Measurements from ENCODE around the gene RAB13. TPM values are rescaled to one million over a fixed set of nuclear protein-coding genes. Genes with fewer than 3 reads are reported as not detected.
A peak's percentile ranks its signal among the peaks of the same experiment; 100 is the strongest.
"Not testable (repeated sequence)": the region's sequence is repeated elsewhere in the genome, so short reads cannot be mapped to it uniquely, and the experiment has no call there.

The RAB13 gene
- total RNA-seq, 3 donors from 2014 or later, result 7.0 to 16.0 (median 9.3) TPM

- ATAC-seq (peak; percentile 88 to 89), DNase-seq (peak; percentile 80)
- Mint-ChIP-seq H3K4me1 (ENCODE audit: low read depth) (peaks cover 45% of the 10 kb centered on the region), H3K36me3 (ENCODE audit: insufficient read depth) (peaks cover 31% of the 10 kb centered on the region), H3K4me3 (peak within 1 kb of the TSS; percentile 97), H3K9me3 (no peaks in the 10 kb centered on the region), H3K27me3 (ENCODE audit: low read depth) (peaks cover 7% of the 10 kb centered on the region)
These were observed 4.5 kb upstream of the RAB13 start, which contains the start of gene RPS27 for GRCh38 chr1:153990468-153991150. TSS of gene RPS27 (plus strand) at chr1:153990762. CDS start at chr1:153990797, 35 bp downstream.

GRCh38 chr1:153987621-153988020 lies 1.5 kb upstream of the RAB13 start:
- H3K4me1 Mint-ChIP-seq (ENCODE audit: low read depth), result peaks cover 47% of the 10 kb centered on the region
- ATAC-seq (no peak), DNase-seq (no peak)
- no peak overlapping the region for H3K4me3 Mint-ChIP-seq
- peaks cover 7% of the 10 kb centered on the region for H3K27me3 Mint-ChIP-seq (ENCODE audit: low read depth)
- peaks cover 18% of the 10 kb centered on the region for H3K36me3 Mint-ChIP-seq (ENCODE audit: insufficient read depth)
- H3K9me3 Mint-ChIP-seq, result no peaks in the 10 kb centered on the region

- peaks cover 7% of the 10 kb centered on the region for H3K27me3 Mint-ChIP-seq (ENCODE audit: low read depth)
- H3K4me3 Mint-ChIP-seq, result peak overlapping the region; percentile 78
- ATAC-seq (peak; percentile 78 to 83), DNase-seq (peak; percentile 51)
- H3K9me3 Mint-ChIP-seq, result no peaks in the 10 kb centered on the region
- peaks cover 33% of the 10 kb centered on the region for H3K4me1 Mint-ChIP-seq (ENCODE audit: low read depth)
- H3K36me3 Mint-ChIP-seq (ENCODE audit: insufficient read depth), result no peaks in the 10 kb centered on the region
These were observed 712 bp downstream of the RAB13 start for GRCh38 chr1:153985341-153985912.

- peaks cover 27% of the 10 kb centered on the region for H3K4me1 Mint-ChIP-seq (ENCODE audit: low read depth)
These were observed 1.8 kb downstream of the RAB13 start for GRCh38 chr1:153984123-153984894.

GRCh38 chr1:153981735-153982134 lies 4.4 kb downstream of the RAB13 start:
- peaks cover 32% of the 10 kb centered on the region for H3K4me1 Mint-ChIP-seq (ENCODE audit: low read depth)
- H3K9me3 Mint-ChIP-seq; H3K36me3 Mint-ChIP-seq (ENCODE audit: insufficient read depth); ATAC-seq; H3K4me3 Mint-ChIP-seq; H3K27me3 Mint-ChIP-seq (ENCODE audit: low read depth); DNase-seq: not testable (repeated sequence)

More at GRCh38 chr1:153984123-153984894, 1.8 kb downstream of the RAB13 start:
- ATAC-seq (no peak), DNase-seq (no peak)
- Mint-ChIP-seq H3K4me3 (no peak overlapping the region), H3K27me3 (ENCODE audit: low read depth) (peaks cover 7% of the 10 kb centered on the region), H3K36me3 (ENCODE audit: insufficient read depth) (no peaks in the 10 kb centered on the region), H3K9me3 (no peaks in the 10 kb centered on the region)

- not testable (repeated sequence) for H3K27me3 Mint-ChIP-seq (ENCODE audit: low read depth)
These were observed 7.0 kb downstream of the RAB13 start for GRCh38 chr1:153979091-153979490.

GRCh38 chr1:153978274-153978909 lies 7.7 kb downstream of the RAB13 start:
- H3K4me1 Mint-ChIP-seq (ENCODE audit: low read depth), result peaks cover 28% of the 10 kb centered on the region
- no peak for ATAC-seq
- peaks cover 18% of the 10 kb centered on the region for H3K36me3 Mint-ChIP-seq (ENCODE audit: insufficient read depth)
- H3K27me3 Mint-ChIP-seq (ENCODE audit: low read depth), result no peaks in the 10 kb centered on the region
- H3K4me3 Mint-ChIP-seq, result peak overlapping the region; percentile 97
- no peaks in the 10 kb centered on the region for H3K9me3 Mint-ChIP-seq
- no peak for DNase-seq

More at GRCh38 chr1:153979091-153979490, 7.0 kb downstream of the RAB13 start:
- Mint-ChIP-seq H3K4me1 (ENCODE audit: low read depth) (peaks cover 27% of the 10 kb centered on the region), H3K36me3 (ENCODE audit: insufficient read depth) (peaks cover 13% of the 10 kb centered on the region), H3K4me3 (peak overlapping the region; percentile 97)
- not testable (repeated sequence) for ATAC-seq, DNase-seq, H3K9me3 Mint-ChIP-seq

- peaks cover 23% of the 10 kb centered on the region for H3K36me3 Mint-ChIP-seq (ENCODE audit: insufficient read depth)
- ATAC-seq, result peak; percentile 94 to 96
- DNase-seq, result peak; percentile 81
- H3K27me3 Mint-ChIP-seq (ENCODE audit: low read depth), result no peaks in the 10 kb centered on the region
- peaks cover 29% of the 10 kb centered on the region for H3K4me1 Mint-ChIP-seq (ENCODE audit: low read depth)
- H3K4me3 Mint-ChIP-seq, result peak within 1 kb of the TSS; percentile 97
- no peaks in the 10 kb centered on the region for H3K9me3 Mint-ChIP-seq
These were observed 8.6 kb downstream of the RAB13 start, which contains the start of gene JTB for GRCh38 chr1:153977250-153978240. TSS of gene JTB (minus strand) at chr1:153977674. CDS start at chr1:153977252, 422 bp downstream.

- DNase-seq (no peak), ATAC-seq (peak; percentile 9 to 13)
- Mint-ChIP-seq H3K4me1 (ENCODE audit: low read depth) (peaks cover 35% of the 10 kb centered on the region), H3K9me3 (no peaks in the 10 kb centered on the region), H3K36me3 (ENCODE audit: insufficient read depth) (peaks cover 24% of the 10 kb centered on the region), H3K4me3 (peak overlapping the region; percentile 97), H3K27me3 (ENCODE audit: low read depth) (no peaks in the 10 kb centered on the region)
These were observed 9.3 kb downstream of the RAB13 start for GRCh38 chr1:153976819-153977249.

GRCh38 chr1:153973525-153973924 lies 12.6 kb downstream of the RAB13 start:
- no peaks in the 10 kb centered on the region for H3K9me3 Mint-ChIP-seq
- no peak overlapping the region for H3K4me3 Mint-ChIP-seq
- DNase-seq (no peak), ATAC-seq (no peak)
- no peaks in the 10 kb centered on the region for H3K27me3 Mint-ChIP-seq (ENCODE audit: low read depth)
- peaks cover 33% of the 10 kb centered on the region for H3K4me1 Mint-ChIP-seq (ENCODE audit: low read depth)
- peaks cover 24% of the 10 kb centered on the region for H3K36me3 Mint-ChIP-seq (ENCODE audit: insufficient read depth)

- ATAC-seq, result no peak
- H3K27me3 Mint-ChIP-seq (ENCODE audit: low read depth), result no peaks in the 10 kb centered on the region
- H3K9me3 Mint-ChIP-seq, result no peaks in the 10 kb centered on the region
- H3K4me3 Mint-ChIP-seq, result no peak overlapping the region
- H3K4me1 Mint-ChIP-seq (ENCODE audit: low read depth), result peaks cover 30% of the 10 kb centered on the region
- DNase-seq, result no peak
- peaks cover 24% of the 10 kb centered on the region for H3K36me3 Mint-ChIP-seq (ENCODE audit: insufficient read depth)
These were observed 13.1 kb downstream of the RAB13 start for GRCh38 chr1:153973071-153973470.

- peaks cover 36% of the 10 kb centered on the region for H3K4me1 Mint-ChIP-seq (ENCODE audit: low read depth)
- no peak overlapping the region for H3K4me3 Mint-ChIP-seq
- ATAC-seq (no peak), DNase-seq (no peak)
- H3K27me3 Mint-ChIP-seq (ENCODE audit: low read depth), result no peaks in the 10 kb centered on the region
- no peaks in the 10 kb centered on the region for H3K9me3 Mint-ChIP-seq
- H3K36me3 Mint-ChIP-seq (ENCODE audit: insufficient read depth), result peaks cover 15% of the 10 kb centered on the region
These were observed 15.8 kb downstream of the RAB13 start for GRCh38 chr1:153970346-153970745.

GRCh38 chr1:153968972-153969371 lies 17.2 kb downstream of the RAB13 start:
- ATAC-seq, result no peak
- Mint-ChIP-seq H3K36me3 (ENCODE audit: insufficient read depth) (peaks cover 10% of the 10 kb centered on the region), H3K27me3 (ENCODE audit: low read depth) (no peaks in the 10 kb centered on the region), H3K9me3 (no peaks in the 10 kb centered on the region), H3K4me1 (ENCODE audit: low read depth) (peaks cover 38% of the 10 kb centered on the region), H3K4me3 (no peak overlapping the region)
- DNase-seq, result no peak
